ENCODE measurements around the gene CEP70.

- TF ChIP-seq CTCF (IDR thresholded peaks at IDR 0.05; ENCODE audit: low read depth, low read length, missing input control) (no peak), RAD21 (IDR thresholded peaks at IDR 0.05) (no peak), MAX (IDR thresholded peaks at IDR 0.05) (no peak), ATF3 (IDR thresholded peaks at IDR 0.05) (no peak), TAF1 (conservative IDR thresholded peaks at IDR 0.05) (no peak), REST (IDR thresholded peaks at IDR 0.05) (no peak), YY1 (IDR thresholded peaks at IDR 0.05) (no peak), JUND (IDR thresholded peaks at IDR 0.05) (no peak), RXRA (IDR thresholded peaks at IDR 0.05) (no peak)
Observed at GRCh38 chr3:138473391-138473790, 120.7 kb downstream of the CEP70 start.

Measured in liver (tissue), 3 donors.